ENCODE results near the gene ERBB2. TPM values are rescaled to one million over a fixed set of nuclear protein-coding genes. Genes with fewer than 3 reads are reported as not detected.
A peak's percentile ranks its signal among the peaks of the same experiment; 100 is the strongest.

The ERBB2 gene
- total and polyA plus RNA-seq, 2 of the 13 experiments (the other 11 are each of a cell fraction or from before 2014, with no cell fraction given), result 57.7 to 64.1 TPM

GRCh38 chr17:39737760-39738567 lies 38.1 kb downstream of the ERBB2 start, which contains the start of gene GRB7 (continued):
- TF ChIP-seq ZNF710 (CRISPR knock-in tag; IDR thresholded peaks at IDR 0.05; ENCODE audit: borderline replicate concordance) (no peak; the same call in 1 of the 2 replicates), ZC3H4 (CRISPR knock-in tag; IDR thresholded peaks at IDR 0.05; ENCODE audit: borderline replicate concordance) (no peak; the same call in none of the 2 replicates), ZNF431 (CRISPR knock-in tag; IDR thresholded peaks at IDR 0.05; ENCODE audit: borderline replicate concordance, low read depth) (0 out of 2 replicates have a peak, but pooled peaks have one; percentile 57), ZBTB40 (IDR thresholded peaks at IDR 0.05) (no peak), ZBTB40 (CRISPR knock-in tag; IDR thresholded peaks at IDR 0.05) (no peak), FOXO1 (CRISPR knock-in tag; IDR thresholded peaks at IDR 0.05) (no peak), SP4 (CRISPR knock-in tag; IDR thresholded peaks at IDR 0.05) (peak; percentile 89), HDAC1 (CRISPR knock-in tag; IDR thresholded peaks at IDR 0.05) (peak; percentile 82), ZMYM4 (CRISPR knock-in tag; IDR thresholded peaks at IDR 0.05) (peak; percentile 80), ZNF619 (CRISPR knock-in tag; IDR thresholded peaks at IDR 0.05) (no peak), ZNF383 (CRISPR knock-in tag; IDR thresholded peaks at IDR 0.05; ENCODE audit: borderline replicate concordance) (no peak), ZFX (CRISPR knock-in tag; IDR thresholded peaks at IDR 0.05; ENCODE audit: low read depth) (peak; percentile 85), ZSCAN21 (CRISPR knock-in tag; IDR thresholded peaks at IDR 0.05; ENCODE audit: borderline replicate concordance) (peak; percentile 58; the same call in 1 of the 2 replicates), ZNF639 (CRISPR knock-in tag; conservative IDR thresholded peaks at IDR 0.05) (0 out of 2 replicates have a peak, but pooled peaks have one; percentile 8), ZNF260 (CRISPR knock-in tag; IDR thresholded peaks at IDR 0.05; ENCODE audit: borderline replicate concordance, low read depth) (no peak), RFX3 (CRISPR knock-in tag; IDR thresholded peaks at IDR 0.05) (0 out of 2 replicates have a peak, but pooled peaks have one; percentile 13), FOXM1 (CRISPR knock-in tag; IDR thresholded peaks at IDR 0.05) (no peak)
